Smooth muscle cell of the umbilical artery (primary cell): ENCODE measurements around the gene OR5H15. TPM values are rescaled to one million over a fixed set of nuclear protein-coding genes. Genes with fewer than 3 reads are reported as not detected.

Experiments used
- total RNA-seq: library from RNA; depleted of rRNA; stranded (reverse); fragments of >200 nt; gene quantifications from 2 replicates; pipeline ENCODE4 v1.2.3, GENCODE V29; 2014

Gene OR5H15
- total RNA-seq: not detected in 2 replicates

GRCh38 chr3:98166396-98166795 is at the start of gene OR5H15:
Gene OR5H15, plus strand, starts transcription at chr3:98166696. Its CDS starts 2,004 bp downstream, at chr3:98168700.

GRCh38 chr3:98130421-98130820 is 36.1 kb upstream of the OR5H15 start, which contains the start of gene OR5H1:
Gene OR5H1, plus strand, starts transcription at chr3:98130721. Its CDS starts 1,977 bp downstream, at chr3:98132698.

GRCh38 chr3:98147179-98147578 is 19.3 kb upstream of the OR5H15 start, which contains the start of gene OR5H14:
Gene OR5H14, plus strand, starts transcription at chr3:98147479. Its CDS starts 1,907 bp downstream, at chr3:98149386.

Other genes with a start within 250 kb of the OR5H15 start
- 25.5 and 36.2 TPM in 2 replicates for gene RIOX2, start 194.3 kb upstream of the OR5H15 start, total RNA-seq
- gene GABRR3, start 131.4 kb upstream of the OR5H15 start, total RNA-seq: not detected in 2 replicates
- gene OR5AC2, start 79.5 kb upstream of the OR5H15 start, total RNA-seq: not detected in 2 replicates
- gene OR5H1, start 36.0 kb upstream of the OR5H15 start, total RNA-seq: not detected in 2 replicates
- not detected in 2 replicates for gene OR5H14, start 19.2 kb upstream of the OR5H15 start, total RNA-seq
- gene OR5H6, start 97.5 kb downstream of the OR5H15 start, total RNA-seq: not detected in 2 replicates
- gene OR5H2, start 115.8 kb downstream of the OR5H15 start, total RNA-seq: not detected in 2 replicates
- gene OR5K4, start 187.2 kb downstream of the OR5H15 start, total RNA-seq: not detected in 2 replicates
- not detected in 2 replicates for gene OR5K3, start 224.0 kb downstream of the OR5H15 start, total RNA-seq